CD4-positive, alpha-beta T cell (primary cell): Measurements from ENCODE around the gene CYYR1. TPM values are rescaled to one million over a fixed set of nuclear protein-coding genes. Genes with fewer than 3 reads are reported as not detected.

Experiments used
- ATAC-seq: fragments of 200-7000 bp; cut with Tn5 transposase; one replicate; pipeline ENCODE4 v1.10.0; 2022; ENCODE audit warnings: mild to moderate bottlenecking; ENCODE audit not compliant: poor library complexity
- CTCF ChIA-PET: fragments of 350-600 bp; sonication (Branson Sonifier 250); formaldehyde crosslinking; loops from one replicate; lab custom pipeline; 2021; ENCODE audit warnings: antibody characterized with exemption, inconsistent platforms; lab: Charles Lee
- POLR2A ChIA-PET: fragments of 350-600 bp; sonication (Branson Sonifier 250); formaldehyde crosslinking; loops from one replicate; lab custom pipeline; 2021; ENCODE audit warnings: antibody characterized with exemption, inconsistent platforms; lab: Charles Lee
- DNase-seq, 14 experiments: peaks; one replicate each; pipeline ENCODE4 v3.0.0-alpha.2; 2013 to 2020; ENCODE audit warnings: mixed read lengths in 2 of 14
- H3K27ac ChIP-seq, 2 donors: one replicate each; pipeline versions ENCODE4 v1.5.1 to v1.7.0; 2013; ENCODE audit warnings: low read length in 2 of 2, low read depth in 1 of 2, mild to moderate bottlenecking in 1 of 2
- H3K27me3 ChIP-seq, 2 experiments: 1 replicate in 1 of 2; 2 replicates in 1 of 2; pipeline versions ENCODE4 v1.6.1 to v1.7.0; 2013; ENCODE audit warnings: low read length in 2 of 2, control low read depth in 1 of 2, mild to moderate bottlenecking in 1 of 2, moderate library complexity in 1 of 2; ENCODE audit not compliant: insufficient read depth in 2 of 2, control insufficient read depth in 1 of 2
- H3K36me3 ChIP-seq: one replicate; pipeline ENCODE4 v1.6.1; 2013; ENCODE audit warnings: low read length, control low read depth; ENCODE audit not compliant: insufficient read depth
- H3K4me1 ChIP-seq: one replicate; pipeline ENCODE4 v1.6.1; 2013; ENCODE audit warnings: low read length, control low read depth; ENCODE audit not compliant: insufficient read depth
- H3K4me3 ChIP-seq: one replicate; pipeline ENCODE4 v1.5.1; 2013; ENCODE audit warnings: mild to moderate bottlenecking, low read length, moderate library complexity
- H3K9me3 ChIP-seq, 2 experiments: 1 replicate in 1 of 2; 2 replicates in 1 of 2; pipeline versions ENCODE4 v1.6.1 to v1.7.0; 2013; ENCODE audit warnings: low read length in 2 of 2, mild to moderate bottlenecking in 2 of 2, control low read depth in 1 of 2, moderate library complexity in 1 of 2; ENCODE audit not compliant: control insufficient read depth in 1 of 2, insufficient read depth in 1 of 2
- H3K27ac Mint-ChIP-seq: one replicate; pipeline ENCODE4 v1.8.0; 2020; ENCODE audit warnings: mixed read lengths
- H3K27me3 Mint-ChIP-seq: one replicate; pipeline ENCODE4 v1.8.0; 2021; ENCODE audit warnings: mixed read lengths
- H3K36me3 Mint-ChIP-seq: one replicate; pipeline ENCODE4 v1.8.0; 2021; ENCODE audit warnings: low read depth, mixed read lengths
- H3K4me1 Mint-ChIP-seq: one replicate; pipeline ENCODE4 v1.8.0; 2021; ENCODE audit warnings: low read depth, mixed read lengths
- H3K4me3 Mint-ChIP-seq: one replicate; pipeline ENCODE4 v1.8.0; 2020; ENCODE audit warnings: mild to moderate bottlenecking, mixed read lengths
- H3K9me3 Mint-ChIP-seq: one replicate; pipeline ENCODE4 v1.8.0; 2020; ENCODE audit warnings: mixed read lengths
- intact Hi-C, 2 experiments: fragments of 100-400 bp; cut with DNase I in 1 of 2; cut with micrococcal nuclease in 1 of 2; formaldehyde crosslinking; loops; one replicate each; pipeline versions ENCODE4 v1.15.1 to v1.9.0; 2023 to 2025; cut with DNase I, micrococcal nuclease
- total RNA-seq, 174 experiments: library from RNA in 2 of 174; stranded (reverse) in 2 of 174; gene quantifications; one replicate each; pipeline ENCODE4 v1.2.3 and lab custom pipeline; 2021 to 2026
- TF ChIP-seq, protein P1 (sequence below): fragments of 200-600 bp; IDR thresholded peaks from one replicate; pipeline ENCODE4 v1.8.0; 2022; ENCODE audit warnings: antibody characterized with exemption, mild to moderate bottlenecking

The CYYR1 gene
- total RNA-seq, 2 experiments from 2014 or later: not detected

DNA sequence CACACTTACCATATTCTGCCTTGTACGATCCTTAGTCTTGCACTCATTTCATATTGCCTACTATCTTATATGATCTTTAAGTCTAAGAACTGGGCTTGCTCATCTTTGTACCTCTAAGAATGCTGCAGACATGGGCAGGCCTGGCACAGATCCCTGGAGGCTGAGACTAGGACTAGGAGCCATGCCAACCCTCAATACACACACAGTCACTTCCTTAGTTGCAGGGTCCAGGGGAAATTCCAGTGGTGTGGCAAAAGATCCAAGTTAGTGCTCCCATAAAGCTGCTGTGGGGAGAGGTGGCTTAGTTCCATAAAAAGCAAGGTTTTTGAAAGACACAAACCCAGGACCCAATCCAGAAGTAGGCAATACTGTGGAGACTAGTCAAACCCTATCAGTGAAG, 59.9 kb downstream of the CYYR1 start:
- H3K27ac ChIP-seq: no peak overlapping the region
- no peaks in the 10 kb centered on the region for H3K27me3 ChIP-seq
- H3K4me3 ChIP-seq: no peak overlapping the region
- ATAC-seq: no peak
- POLR2A ChIA-PET: no interaction called here
- no peak for DNase-seq
- no peaks in the 10 kb centered on the region for H3K36me3 Mint-ChIP-seq
- H3K4me1 ChIP-seq: no peaks in the 10 kb centered on the region
- no peaks in the 10 kb centered on the region for H3K36me3 ChIP-seq
- no peaks in the 10 kb centered on the region for H3K27me3 Mint-ChIP-seq
- no peak overlapping the region for H3K27ac Mint-ChIP-seq
- H3K9me3 ChIP-seq: peaks cover 0 to 4% of the 10 kb centered on the region in 2 experiments
- H3K4me3 Mint-ChIP-seq: no peak overlapping the region
- H3K9me3 Mint-ChIP-seq: no peaks in the 10 kb centered on the region
- intact Hi-C loops: no loop called here
- TF ChIP-seq, protein P1, sequence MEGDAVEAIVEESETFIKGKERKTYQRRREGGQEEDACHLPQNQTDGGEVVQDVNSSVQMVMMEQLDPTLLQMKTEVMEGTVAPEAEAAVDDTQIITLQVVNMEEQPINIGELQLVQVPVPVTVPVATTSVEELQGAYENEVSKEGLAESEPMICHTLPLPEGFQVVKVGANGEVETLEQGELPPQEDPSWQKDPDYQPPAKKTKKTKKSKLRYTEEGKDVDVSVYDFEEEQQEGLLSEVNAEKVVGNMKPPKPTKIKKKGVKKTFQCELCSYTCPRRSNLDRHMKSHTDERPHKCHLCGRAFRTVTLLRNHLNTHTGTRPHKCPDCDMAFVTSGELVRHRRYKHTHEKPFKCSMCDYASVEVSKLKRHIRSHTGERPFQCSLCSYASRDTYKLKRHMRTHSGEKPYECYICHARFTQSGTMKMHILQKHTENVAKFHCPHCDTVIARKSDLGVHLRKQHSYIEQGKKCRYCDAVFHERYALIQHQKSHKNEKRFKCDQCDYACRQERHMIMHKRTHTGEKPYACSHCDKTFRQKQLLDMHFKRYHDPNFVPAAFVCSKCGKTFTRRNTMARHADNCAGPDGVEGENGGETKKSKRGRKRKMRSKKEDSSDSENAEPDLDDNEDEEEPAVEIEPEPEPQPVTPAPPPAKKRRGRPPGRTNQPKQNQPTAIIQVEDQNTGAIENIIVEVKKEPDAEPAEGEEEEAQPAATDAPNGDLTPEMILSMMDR: no peak
- CTCF ChIA-PET: no interaction called here
- H3K4me1 Mint-ChIP-seq: no peaks in the 10 kb centered on the region

DNA sequence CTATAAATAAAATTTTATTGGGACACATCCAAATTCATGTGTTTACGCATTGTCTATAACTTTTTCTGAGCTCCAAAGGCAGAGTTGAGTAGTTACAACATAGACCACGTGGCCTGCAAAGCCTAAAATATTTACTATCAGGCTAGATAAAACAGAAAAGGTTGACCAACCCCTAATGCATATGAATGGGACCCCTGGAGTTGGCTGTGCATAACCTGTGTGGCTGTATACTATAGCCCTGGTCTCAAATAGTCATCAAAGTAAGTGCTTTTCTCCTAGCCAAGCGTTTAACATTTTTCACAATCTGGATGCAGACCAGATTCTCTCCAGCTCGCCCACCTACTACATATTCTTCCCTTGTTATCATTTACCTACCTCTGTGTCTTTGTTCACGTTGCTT, 60.4 kb downstream of the CYYR1 start:
- Histone ChIP-seq H3K27ac (no peak overlapping the region), H3K36me3 (no peaks in the 10 kb centered on the region), H3K4me1 (no peaks in the 10 kb centered on the region), H3K4me3 (no peak overlapping the region), H3K9me3 (peaks cover 0 to 4% of the 10 kb centered on the region in 2 experiments), H3K27me3 (no peaks in the 10 kb centered on the region)
- Mint-ChIP-seq H3K27me3 (no peaks in the 10 kb centered on the region), H3K9me3 (no peaks in the 10 kb centered on the region), H3K4me3 (no peak overlapping the region), H3K27ac (no peak overlapping the region), H3K4me1 (no peaks in the 10 kb centered on the region), H3K36me3 (no peaks in the 10 kb centered on the region)
- TF ChIP-seq, protein P1: no peak
- intact Hi-C loops: no loop called here
- no peak for ATAC-seq
- POLR2A ChIA-PET: no interaction called here
- CTCF ChIA-PET: no interaction called here
- no peak for DNase-seq

DNA sequence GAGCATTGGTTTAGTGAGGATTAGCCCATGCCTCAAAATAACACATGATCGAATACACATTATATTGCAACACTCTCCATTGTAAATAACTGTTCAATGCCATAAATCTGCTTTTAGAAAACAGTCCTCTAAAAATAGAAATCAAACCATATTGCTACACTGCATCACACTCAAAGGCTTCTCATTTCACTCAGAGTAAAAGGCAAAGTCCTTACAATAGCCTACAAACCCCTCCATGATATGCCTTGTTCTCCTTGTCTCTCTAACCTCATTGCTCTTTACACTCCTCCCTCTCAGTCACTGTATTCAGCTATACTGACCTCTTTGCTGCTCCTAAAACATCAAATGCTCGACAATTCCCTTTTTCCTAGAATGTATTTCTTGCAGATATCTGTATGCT, 64.2 kb downstream of the CYYR1 start:
- intact Hi-C loops: no loop called here
- no peak overlapping the region for H3K27ac Mint-ChIP-seq
- ATAC-seq: no peak
- no peaks in the 10 kb centered on the region for H3K9me3 Mint-ChIP-seq
- H3K36me3 Mint-ChIP-seq: no peaks in the 10 kb centered on the region
- H3K4me1 Mint-ChIP-seq: no peaks in the 10 kb centered on the region
- no peaks in the 10 kb centered on the region for H3K36me3 ChIP-seq
- no peaks in the 10 kb centered on the region for H3K27me3 ChIP-seq
- no peak for DNase-seq
- H3K4me3 Mint-ChIP-seq: no peak overlapping the region
- TF ChIP-seq, protein P1: no peak
- ChIA-PET CTCF (no interaction called here), POLR2A (no interaction called here)
- peaks cover 0 to 4% of the 10 kb centered on the region in 2 experiments for H3K9me3 ChIP-seq
- H3K27ac ChIP-seq: no peak overlapping the region
- no peaks in the 10 kb centered on the region for H3K4me1 ChIP-seq
- no peaks in the 10 kb centered on the region for H3K27me3 Mint-ChIP-seq
- no peak overlapping the region for H3K4me3 ChIP-seq
